Esophagus muscularis mucosa (tissue), 4 donors: ENCODE data around the gene ID1. TPM values are rescaled to one million over a fixed set of nuclear protein-coding genes. Genes with fewer than 3 reads are reported as not detected.
"Not testable (repeated sequence)": the region's sequence is repeated elsewhere in the genome, so short reads cannot be mapped to it uniquely, and the experiment has no call there.

Experiments
- DNase-seq: peaks from one replicate; pipeline ENCODE4 v3.0.0-alpha.2; 2017; ENCODE audit errors: extremely low spot score
- H3K27ac ChIP-seq, 4 donors: fragments of 200-600 bp; sonication (generic); replicated peaks in 1 of 4; 1 replicate in 3 of 4; 2 replicates in 1 of 4; pipeline ENCODE4 v1.5.1; 2016 to 2019; ENCODE audit warnings: mild to moderate bottlenecking in 1 of 4
- H3K27me3 ChIP-seq, 4 donors: fragments of 200-600 bp; sonication (generic); one replicate each; pipeline versions ENCODE4 v1.5.1 to v1.6.0; 2016 to 2019
- H3K36me3 ChIP-seq, 4 donors: fragments of 200-600 bp; sonication (generic); one replicate each; pipeline ENCODE4 v1.5.1; 2016 to 2019
- H3K4me1 ChIP-seq, 4 donors: fragments of 200-600 bp; sonication (generic); one replicate each; pipeline ENCODE4 v1.5.1; 2016 to 2019
- H3K4me3 ChIP-seq, 4 donors: fragments of 200-600 bp; sonication (generic); 1 replicate in 2 of 4; 2 replicates in 2 of 4; pipeline ENCODE4 v1.5.1; 2016 to 2019; ENCODE audit warnings: mild to moderate bottlenecking in 4 of 4, moderate library complexity in 1 of 4
- H3K9me3 ChIP-seq, 4 donors: fragments of 200-600 bp; sonication (generic); 1 replicate in 3 of 4; 2 replicates in 1 of 4; pipeline ENCODE4 v1.5.1; 2016 to 2019
- CTCF ChIP-seq, 3 experiments: fragments of 200-600 bp in 2 of 3; fragments of 450-650 bp in 1 of 3; sonication (generic) in 2 of 3; IDR thresholded peaks; one replicate each; pipeline ENCODE4 v1.5.1; 2017 to 2019; ENCODE audit warnings: antibody characterized with exemption in 3 of 3, mild to moderate bottlenecking in 2 of 3, moderate library complexity in 1 of 3
- EP300 ChIP-seq: sonication (generic); formaldehyde crosslinking; IDR thresholded peaks from one replicate; pipeline ENCODE4 v1.6.1; 2017; ENCODE audit warnings: antibody characterized with exemption
- POLR2A ChIP-seq: fragments of 450-650 bp; IDR thresholded peaks from one replicate; pipeline ENCODE4 v1.6.1; 2017; ENCODE audit warnings: antibody characterized with exemption, moderate library complexity, mild to moderate bottlenecking, low read depth
- POLR2AphosphoS5 ChIP-seq, 2 donors: sonication (generic); formaldehyde crosslinking; IDR thresholded peaks; one replicate each; pipeline ENCODE4 v1.6.1; 2017; ENCODE audit warnings: antibody characterized with exemption in 2 of 2
- WGBS: methylation state at CpG from one replicate; pipeline ENCODE4 v1.1.5; 2018; 5-methylcytosine and 5-hydroxymethylcytosine counted together
- intact Hi-C: fragments of 100-400 bp; cut with DNase I; formaldehyde crosslinking; loops from one replicate; pipeline ENCODE4 v1.15.1; 2023
- total RNA-seq, 4 donors: library from RNA; depleted of rRNA; stranded (reverse); fragments of >200 nt; gene quantifications; one replicate each; pipeline versions ENCODE4 v1.1.0 to v1.2.1, GENCODE V29; 2016

The ID1 gene
- total RNA-seq, 4 donors from 2014 or later = 199 to 744 (median 532) TPM

GRCh38 chr20:31572701-31573554 is 32.2 kb upstream of the ID1 start:
- Histone ChIP-seq H3K4me3 (peak overlapping the region; percentile 53 to 61 (median 60)), H3K36me3 (peaks cover 0 to 16% (median 9%) of the 10 kb centered on the region in 4 donors), H3K27ac (peak overlapping the region; percentile 91 to 95 (median 93)), H3K27me3 (no peaks in the 10 kb centered on the region), H3K9me3 (no peaks in the 10 kb centered on the region), H3K4me1 (peaks cover 46 to 60% (median 59%) of the 10 kb centered on the region in 4 donors)
- WGBS = under 1% methylated on average over 32 of the region's 63 CpGs
- peak in 1 of 3 experiments; percentile 4 for TF ChIP-seq CTCF (IDR thresholded peaks at IDR 0.05)
- TF ChIP-seq POLR2A = peak; percentile 43
- peak; percentile 82 for TF ChIP-seq EP300
- TF ChIP-seq POLR2AphosphoS5 (IDR thresholded peaks at IDR 0.05) = peak; percentile 92 to 94
- intact Hi-C loops = loop anchor here (5.0 kb wide), 1 partner anchor 149 kb away; the partner anchor contains the start of gene BCL2L1
- DNase-seq = peak; percentile 99

GRCh38 chr20:31573555-31574321 is 31.4 kb upstream of the ID1 start:
- TF ChIP-seq CTCF (IDR thresholded peaks at IDR 0.05) = no peak
- Histone ChIP-seq H3K9me3 (no peaks in the 10 kb centered on the region), H3K4me3 (peak overlapping the region; percentile 53 to 61 (median 60)), H3K4me1 (peaks cover 44 to 52% (median 51%) of the 10 kb centered on the region in 4 donors), H3K27ac (peak overlapping the region; percentile 91 to 95 (median 93)), H3K27me3 (no peaks in the 10 kb centered on the region), H3K36me3 (peaks cover 0 to 8% (median 6%) of the 10 kb centered on the region in 4 donors)
- 40% methylated on average over 19 of the region's 19 CpGs for WGBS
- intact Hi-C loops = loop anchor here (5.0 kb wide), 1 partner anchor 149 kb away; the partner anchor contains the start of gene BCL2L1
- no peak for DNase-seq

- intact Hi-C loops = loop anchor here (5.0 kb wide), 1 partner anchor 147 kb away; the partner anchor contains the start of gene BCL2L1
- H3K9me3 ChIP-seq, DNase-seq, H3K27me3 ChIP-seq, H3K36me3 ChIP-seq, H3K4me3 ChIP-seq: not testable (repeated sequence)
- 97% methylated on average over 10 of the region's 10 CpGs for WGBS
- Histone ChIP-seq H3K4me1 (peaks cover 32 to 39% (median 38%) of the 10 kb centered on the region in 4 donors), H3K27ac (peak overlapping the region in 1 of 4 donors; percentile 95)
Measured at GRCh38 chr20:31574986-31575385, 30.1 kb upstream of the ID1 start.

GRCh38 chr20:31576751-31577150 is 28.3 kb upstream of the ID1 start:
- TF ChIP-seq POLR2A (no peak), EP300 (no peak), POLR2AphosphoS5 (IDR thresholded peaks at IDR 0.05) (no peak), CTCF (IDR thresholded peaks at IDR 0.05) (no peak)
- DNase-seq = no peak
- Histone ChIP-seq H3K27me3 (no peaks in the 10 kb centered on the region), H3K27ac (no peak overlapping the region), H3K9me3 (no peaks in the 10 kb centered on the region), H3K4me3 (no peak overlapping the region), H3K4me1 (peaks cover 20 to 22% (median 21%) of the 10 kb centered on the region in 4 donors), H3K36me3 (no peaks in the 10 kb centered on the region)
- intact Hi-C loops = no loop called here
- 88% methylated on average over 1 of the region's 2 CpGs for WGBS

- intact Hi-C loops = no loop called here
- Histone ChIP-seq H3K9me3 (no peaks in the 10 kb centered on the region), H3K4me3 (no peak overlapping the region), H3K27me3 (no peaks in the 10 kb centered on the region), H3K27ac (no peak overlapping the region), H3K36me3 (no peaks in the 10 kb centered on the region), H3K4me1 (peaks cover 16 to 17% (median 16%) of the 10 kb centered on the region in 4 donors)
- no peak for DNase-seq
- 96% methylated on average over 8 of the region's 9 CpGs for WGBS
- TF ChIP-seq CTCF (IDR thresholded peaks at IDR 0.05) = no peak
- no peak for TF ChIP-seq EP300
- TF ChIP-seq POLR2AphosphoS5 (IDR thresholded peaks at IDR 0.05) = no peak
- TF ChIP-seq POLR2A = no peak
Measured at GRCh38 chr20:31577194-31577593, 27.9 kb upstream of the ID1 start.
